ENCODE results near the gene CMTR2.

GRCh38 chr16:71319999-71320398 lies 30.8 kb upstream of the CMTR2 start:
- TF ChIP-seq EZH2 (IDR thresholded peaks at IDR 0.05; ENCODE audit: borderline replicate concordance) (no peak), EZH2phosphoT487 (IDR thresholded peaks at IDR 0.05; ENCODE audit: low read depth, severe bottlenecking, unreplicated experiment) (no peak)
- TF ChIP-seq, protein P1, sequence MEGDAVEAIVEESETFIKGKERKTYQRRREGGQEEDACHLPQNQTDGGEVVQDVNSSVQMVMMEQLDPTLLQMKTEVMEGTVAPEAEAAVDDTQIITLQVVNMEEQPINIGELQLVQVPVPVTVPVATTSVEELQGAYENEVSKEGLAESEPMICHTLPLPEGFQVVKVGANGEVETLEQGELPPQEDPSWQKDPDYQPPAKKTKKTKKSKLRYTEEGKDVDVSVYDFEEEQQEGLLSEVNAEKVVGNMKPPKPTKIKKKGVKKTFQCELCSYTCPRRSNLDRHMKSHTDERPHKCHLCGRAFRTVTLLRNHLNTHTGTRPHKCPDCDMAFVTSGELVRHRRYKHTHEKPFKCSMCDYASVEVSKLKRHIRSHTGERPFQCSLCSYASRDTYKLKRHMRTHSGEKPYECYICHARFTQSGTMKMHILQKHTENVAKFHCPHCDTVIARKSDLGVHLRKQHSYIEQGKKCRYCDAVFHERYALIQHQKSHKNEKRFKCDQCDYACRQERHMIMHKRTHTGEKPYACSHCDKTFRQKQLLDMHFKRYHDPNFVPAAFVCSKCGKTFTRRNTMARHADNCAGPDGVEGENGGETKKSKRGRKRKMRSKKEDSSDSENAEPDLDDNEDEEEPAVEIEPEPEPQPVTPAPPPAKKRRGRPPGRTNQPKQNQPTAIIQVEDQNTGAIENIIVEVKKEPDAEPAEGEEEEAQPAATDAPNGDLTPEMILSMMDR (IDR thresholded peaks at IDR 0.05; ENCODE audit: poor library complexity) = no peak

Measured in hepatocyte (in vitro differentiated cells).